Testis (tissue), 2 donors: Measurements from ENCODE around the gene EVC.

ENCODE experiments used
- CTCF ChIP-seq, 3 experiments: fragments of 450-650 bp in 2 of 3; fragments of 200-600 bp in 1 of 3; sonication (generic) in 1 of 3; IDR thresholded peaks; one replicate each; pipeline ENCODE4 v1.5.1; 2016 to 2019; ENCODE audit warnings: antibody characterized with exemption in 3 of 3, mild to moderate bottlenecking in 2 of 3, moderate library complexity in 1 of 3
- POLR2A ChIP-seq: fragments of 450-650 bp; IDR thresholded peaks from one replicate; pipeline ENCODE4 v1.6.1; 2017; ENCODE audit warnings: antibody characterized with exemption, mild to moderate bottlenecking, moderate library complexity

- no peak for TF ChIP-seq CTCF (IDR thresholded peaks at IDR 0.05)
- no peak for TF ChIP-seq POLR2A
These were observed 4.3 kb upstream of the EVC start for GRCh38 chr4:5706486-5707290.
